NOMO-1 (cell line): ENCODE measurements around the gene ACAA2.
"Not testable (repeated sequence)": the region's sequence is repeated elsewhere in the genome, so short reads cannot be mapped to it uniquely, and the experiment has no call there.

Experiments
- DNase-seq, 2 experiments: peaks; one replicate each; lab custom pipeline; 2025; ENCODE audit not compliant: unreplicated experiment in 2 of 2; lab: John Stamatoyannopoulos, UW

The ACAA2 gene

GRCh38 chr18:49813069-49813318 lies 339 bp downstream of the ACAA2 start:
- DNase-seq = peak; percentile 30 to 31

DNA sequence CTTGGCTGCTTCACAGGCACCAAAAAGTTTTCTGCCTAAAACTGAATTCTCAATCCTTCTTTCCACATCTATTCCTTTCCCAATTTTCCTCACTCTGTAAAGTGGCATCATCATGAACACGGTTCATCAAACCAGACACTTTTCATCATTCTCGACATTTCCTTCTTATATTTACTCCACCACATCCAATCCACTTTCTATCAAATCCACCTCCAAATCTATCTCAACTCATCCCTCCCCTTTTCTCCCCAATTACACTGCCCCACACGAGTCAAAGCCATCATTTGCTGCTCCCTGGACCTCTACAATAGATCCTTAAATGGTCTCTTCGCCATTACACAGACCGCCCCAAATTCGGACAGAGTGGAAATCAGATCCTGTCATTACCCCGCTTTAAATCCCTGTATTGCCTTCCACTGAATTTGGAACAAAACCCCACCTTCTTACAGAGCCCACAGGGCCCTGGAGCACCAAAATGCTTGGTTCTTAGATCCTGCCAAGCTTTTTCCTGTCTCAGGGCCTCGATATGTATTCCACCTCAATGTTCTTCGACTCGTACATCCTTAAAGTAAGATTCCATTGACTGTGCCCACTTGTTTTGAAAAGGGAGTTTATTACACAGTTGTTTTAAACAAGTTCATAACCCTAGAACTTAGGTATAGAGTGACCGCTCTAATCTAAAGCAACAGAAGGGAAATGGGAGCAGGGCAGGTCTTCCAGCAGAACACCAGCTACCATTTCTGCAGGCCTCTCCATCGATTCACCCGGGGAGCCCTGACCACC lies 856 bp downstream of the ACAA2 start:
- DNase-seq = no peak

GRCh38 chr18:49811151-49811938 lies 2.0 kb downstream of the ACAA2 start:
- DNase-seq = no peak

DNA sequence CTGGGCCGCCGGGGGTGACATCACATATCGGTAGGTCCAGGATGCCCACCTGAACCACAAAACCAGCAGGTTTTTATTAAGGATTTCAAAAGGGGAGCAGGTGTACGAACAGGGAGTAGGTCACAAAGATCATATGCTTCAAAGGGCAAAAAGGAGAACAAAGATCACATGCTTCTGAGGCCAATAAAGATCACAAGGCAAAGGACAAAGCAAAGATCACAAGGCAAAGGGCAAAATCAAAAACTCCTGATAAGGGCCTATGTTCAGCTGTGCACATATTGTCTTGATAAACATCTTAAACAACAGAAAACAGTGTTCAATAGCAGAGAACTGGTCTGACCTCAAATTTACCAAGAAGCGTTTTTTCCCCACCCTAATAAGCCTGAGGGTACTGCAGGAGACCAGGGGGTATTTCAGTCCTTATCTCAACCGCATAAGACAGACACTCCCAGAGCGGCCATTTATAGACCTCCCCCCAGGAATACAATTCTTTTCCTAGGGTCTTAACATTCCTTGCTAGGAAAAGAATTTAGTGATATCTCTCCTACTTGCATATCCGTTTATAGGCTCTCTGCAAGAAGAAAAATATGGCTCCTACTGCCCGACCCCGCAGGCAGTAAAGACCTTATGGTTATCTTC lies 4.7 kb downstream of the ACAA2 start:
- DNase-seq = not testable (repeated sequence)

- DNase-seq = no peak
Observed at GRCh38 chr18:49804096-49804495, 9.2 kb downstream of the ACAA2 start.

GRCh38 chr18:49802623-49803022 lies 10.7 kb downstream of the ACAA2 start:
- DNase-seq = no peak

- DNase-seq = not testable (repeated sequence)
Observed at GRCh38 chr18:49800491-49800890, 12.8 kb downstream of the ACAA2 start.

DNA sequence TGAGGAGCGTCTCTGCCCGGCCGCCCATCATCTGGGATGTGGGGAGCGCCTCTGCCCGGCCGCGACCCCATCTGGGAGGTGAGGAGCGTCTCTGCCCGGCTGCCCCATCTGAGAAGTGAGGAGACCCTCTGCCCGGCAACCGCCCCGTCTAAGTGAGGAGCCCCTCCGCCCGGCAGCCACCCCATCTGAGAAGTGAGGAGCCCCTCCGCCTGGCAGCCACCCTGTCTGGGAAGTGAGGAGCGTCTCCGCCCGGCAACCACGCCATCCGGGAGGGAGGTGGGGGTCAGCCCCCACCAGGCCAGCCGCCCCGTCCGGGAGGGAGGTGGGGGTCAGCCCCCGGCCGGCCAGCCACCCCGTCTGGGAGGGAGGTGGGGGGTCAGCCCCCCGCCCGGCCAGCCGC lies 13.5 kb downstream of the ACAA2 start:
- not testable (repeated sequence) for DNase-seq

GRCh38 chr18:49798001-49798400 lies 15.3 kb downstream of the ACAA2 start:
- DNase-seq = no peak

DNA sequence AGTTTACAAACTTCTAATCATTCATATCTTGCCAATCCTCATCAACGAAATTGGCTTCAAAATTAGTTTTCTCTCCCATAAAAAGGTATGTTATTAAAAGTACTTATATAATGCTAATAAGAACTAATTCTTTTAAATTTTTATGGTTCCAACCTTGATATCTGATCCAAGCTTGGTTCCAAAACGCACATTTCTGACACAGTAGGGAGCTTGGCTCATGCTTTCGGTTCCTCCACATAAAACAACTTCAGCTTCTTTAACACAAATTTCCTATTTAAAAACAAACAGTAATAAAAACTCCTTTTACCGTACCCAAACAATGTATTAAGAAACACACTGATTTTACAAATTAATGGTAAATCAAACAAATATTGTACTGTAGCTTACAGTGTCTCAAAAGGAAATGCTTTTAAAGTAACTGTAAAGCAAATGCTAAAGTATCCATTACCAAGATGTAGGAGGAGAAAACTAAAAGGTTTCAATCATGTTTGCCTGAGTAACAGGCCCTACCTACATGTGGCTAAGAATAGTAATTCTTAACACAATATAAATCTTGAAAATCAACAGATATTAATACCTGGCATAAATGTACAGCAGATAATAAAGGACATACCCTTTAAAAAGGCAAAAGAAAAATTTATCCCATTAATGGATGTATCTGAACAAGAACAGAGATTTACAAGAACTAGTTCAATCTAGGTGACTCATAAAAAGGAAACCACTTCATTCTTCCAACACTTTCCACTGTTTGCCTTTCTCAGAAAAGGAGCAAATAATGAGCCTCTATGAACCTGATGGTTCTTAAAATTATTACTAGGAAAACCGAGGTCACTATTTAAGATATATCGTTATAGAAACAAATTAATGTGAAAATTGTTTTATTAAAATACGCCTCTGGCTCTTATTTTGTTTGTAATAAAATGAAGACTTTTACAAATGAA lies 17.5 kb downstream of the ACAA2 start:
- no peak for DNase-seq

- no peak for DNase-seq
Observed at GRCh38 chr18:49794743-49795142, 18.6 kb downstream of the ACAA2 start.

- DNase-seq = not testable (repeated sequence)
Observed at GRCh38 chr18:49789560-49790134, 23.7 kb downstream of the ACAA2 start.

DNA sequence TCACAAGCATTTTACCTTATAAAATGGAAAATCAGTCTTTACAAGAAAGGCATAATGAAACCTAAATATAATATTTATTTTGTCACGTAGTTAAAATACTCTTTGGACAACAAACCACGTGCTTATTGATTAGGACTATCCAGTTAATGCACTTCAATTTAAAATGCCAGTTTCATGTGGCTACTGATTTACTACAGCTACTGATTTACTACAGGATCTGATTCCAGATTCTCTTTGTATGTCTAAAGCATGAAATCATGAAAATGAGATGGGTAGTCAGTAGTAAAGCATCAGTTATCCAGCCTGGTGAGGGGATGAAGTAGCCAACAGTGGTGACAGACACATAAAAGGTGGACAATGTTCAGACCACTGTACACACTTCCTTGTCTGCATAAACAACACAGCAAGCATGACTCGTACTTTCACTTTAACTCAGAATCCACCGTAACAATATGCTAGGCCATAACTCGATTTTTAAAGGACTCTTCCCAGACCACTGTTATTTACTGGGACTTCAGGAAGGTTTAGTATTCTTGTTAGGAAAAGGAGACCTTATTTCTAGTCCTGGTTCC lies 24.9 kb downstream of the ACAA2 start:
- peak in 1 of 2 experiments; percentile 5 for DNase-seq

DNA sequence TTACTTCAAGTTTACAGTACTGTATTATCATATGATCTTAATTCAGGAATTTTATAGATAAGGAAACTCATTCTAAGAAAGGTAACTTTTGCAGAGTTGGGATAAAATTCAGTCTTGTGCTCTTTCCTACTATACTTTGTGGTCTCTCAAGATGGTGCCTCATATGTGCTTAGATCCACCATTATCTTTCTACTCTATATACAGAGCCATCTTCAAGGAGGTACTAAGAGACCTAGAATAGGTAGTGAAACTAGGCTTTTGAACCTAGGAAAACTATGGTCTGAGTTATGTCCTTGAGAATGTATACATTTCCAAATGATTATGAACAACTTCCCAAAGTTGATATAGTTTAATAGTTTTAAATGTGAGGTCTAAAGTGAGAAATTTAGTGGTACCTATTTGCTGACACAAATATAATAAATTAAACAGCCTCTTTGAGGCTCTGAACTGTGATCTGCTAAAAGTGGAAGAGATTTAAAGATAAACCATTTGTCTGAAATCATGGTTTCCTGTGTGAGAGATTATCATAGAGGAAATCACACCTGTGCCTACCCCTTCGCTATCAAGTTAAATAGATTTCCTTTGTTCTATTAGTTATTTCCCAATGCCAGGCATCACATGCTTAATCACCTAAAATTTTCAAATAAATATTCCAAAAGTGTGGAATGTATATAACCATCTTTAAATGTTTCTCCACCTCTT lies 27.2 kb downstream of the ACAA2 start:
- DNase-seq = no peak

DNA sequence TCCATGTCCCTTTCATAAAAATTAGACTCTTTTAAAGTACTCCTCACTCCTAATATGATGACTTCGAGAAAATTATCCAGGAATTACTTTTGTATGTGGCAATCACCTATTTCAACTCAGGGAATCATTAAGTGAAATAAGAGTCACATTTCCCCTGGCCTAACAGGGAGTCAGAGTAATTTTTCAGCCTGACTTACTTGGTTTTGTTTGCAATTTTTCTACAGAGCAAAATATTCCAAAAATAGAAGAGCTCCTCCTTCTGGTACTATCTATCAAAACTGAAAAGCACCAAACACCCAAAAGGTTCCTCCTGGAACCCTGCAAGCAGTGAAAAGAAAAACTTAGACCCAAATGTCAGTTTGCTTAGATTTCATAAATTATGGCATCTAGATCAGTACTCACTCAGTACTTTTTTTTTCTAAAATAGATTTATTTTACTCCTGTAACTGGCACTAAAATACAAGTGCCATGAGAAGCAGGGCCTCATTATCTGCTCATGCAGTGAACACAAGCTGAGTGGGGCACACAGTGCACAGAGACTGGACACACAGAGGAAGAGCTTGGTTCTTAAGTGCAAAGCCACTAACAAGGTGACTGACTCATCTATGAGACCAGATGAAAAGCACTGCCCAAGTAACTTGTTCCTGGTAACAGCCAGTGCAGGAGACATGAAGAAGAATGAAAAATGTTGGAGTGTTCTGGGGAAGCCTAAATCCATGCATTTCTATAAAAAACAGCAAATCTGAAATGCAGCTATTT lies 28.7 kb downstream of the ACAA2 start:
- DNase-seq = no peak

- not testable (repeated sequence) for DNase-seq
Observed at GRCh38 chr18:49783631-49784030, 29.7 kb downstream of the ACAA2 start.

GRCh38 chr18:49778826-49779465 lies 34.4 kb downstream of the ACAA2 start:
- DNase-seq = no peak

DNA sequence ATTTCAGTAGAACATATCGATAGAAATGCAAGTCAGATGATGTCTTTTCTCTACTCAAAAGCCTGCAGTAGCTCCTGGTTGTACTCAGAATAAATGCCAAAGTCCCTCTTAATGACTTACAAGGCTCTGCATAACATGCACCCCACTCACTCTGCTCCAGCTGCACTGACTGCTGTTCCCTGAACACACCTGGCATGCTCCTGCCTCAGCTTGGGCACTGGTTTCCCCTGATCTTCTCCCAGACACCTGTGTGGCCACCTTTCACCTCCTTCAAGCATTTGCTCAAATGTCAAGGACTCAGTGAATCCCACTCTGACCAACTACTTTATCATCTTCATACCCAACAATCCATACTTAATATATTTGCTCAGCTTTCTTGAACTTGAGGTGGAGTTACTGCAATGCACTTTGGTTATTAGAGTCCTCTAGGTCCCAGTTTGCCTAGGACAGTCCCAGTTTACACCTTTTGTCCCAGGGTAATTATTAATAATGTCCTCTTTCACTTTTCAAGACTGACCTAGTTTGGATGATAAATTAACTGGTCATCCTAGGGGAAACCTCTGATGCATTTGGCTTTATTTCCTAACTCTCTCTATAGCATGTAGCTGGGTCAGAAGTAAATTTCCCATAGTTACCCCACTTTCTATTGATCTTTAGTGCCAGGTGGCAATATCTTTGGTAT lies 44.1 kb downstream of the ACAA2 start:
- DNase-seq = no peak
